ENCODE data around the gene SHC2. TPM values are rescaled to one million over a fixed set of nuclear protein-coding genes. Genes with fewer than 3 reads are reported as not detected.
A peak's percentile ranks its signal among the peaks of the same experiment; 100 is the strongest.
"Not testable (repeated sequence)": the region's sequence is repeated elsewhere in the genome, so short reads cannot be mapped to it uniquely, and the experiment has no call there.

SHC2 gene
- total RNA-seq, 2 experiments from 2014 or later: 0.21 TPM; not detected in 1

DNA sequence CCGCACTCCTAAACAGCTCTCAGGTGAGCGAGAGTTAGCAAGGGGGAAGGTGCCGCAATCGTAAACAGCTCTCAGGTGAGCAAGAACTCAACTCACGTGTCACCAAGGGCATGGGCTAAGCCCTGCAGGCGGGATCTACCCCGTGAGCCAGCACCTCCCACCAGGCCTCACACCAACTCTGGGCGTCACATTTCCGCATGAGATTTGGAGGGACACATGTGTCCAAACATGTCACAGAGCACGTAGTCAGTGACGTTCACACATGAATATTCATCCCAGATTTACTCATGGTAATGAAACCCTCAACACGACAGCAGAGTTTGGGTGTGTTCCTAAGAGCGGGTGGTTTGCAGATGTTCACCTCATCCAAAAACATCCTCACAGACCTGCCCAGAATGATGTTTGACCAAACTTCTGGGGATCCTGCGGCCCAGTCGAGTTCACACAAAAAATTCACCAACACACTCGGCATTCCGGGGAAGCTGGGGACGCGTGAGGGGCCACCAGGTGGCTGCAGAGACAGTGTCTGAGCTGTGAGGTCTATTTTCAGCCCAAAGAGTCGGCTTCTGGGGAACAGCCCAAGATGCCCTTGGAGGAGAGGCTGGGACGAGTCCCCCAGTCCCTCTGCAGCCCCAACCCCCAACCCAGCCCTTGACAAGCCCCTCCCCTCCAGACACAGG, 71.4 kb downstream of the SHC2 start:
- no peak for DNase-seq
- peaks cover 3% of the 10 kb centered on the region for H3K4me1 Mint-ChIP-seq (ENCODE audit: low read depth)
- peaks cover 2% of the 10 kb centered on the region for H3K36me3 Mint-ChIP-seq
- no peak overlapping the region for H3K27ac Mint-ChIP-seq
- H3K4me3 Mint-ChIP-seq: no peak overlapping the region
- CTCF ChIA-PET: no interaction called here
- intact Hi-C loops (cut with micrococcal nuclease): no loop called here
- peaks cover 25% of the 10 kb centered on the region for H3K27me3 Mint-ChIP-seq
- POLR2A ChIA-PET: no interaction called here
- peaks cover 9% of the 10 kb centered on the region for H3K9me3 Mint-ChIP-seq

DNA sequence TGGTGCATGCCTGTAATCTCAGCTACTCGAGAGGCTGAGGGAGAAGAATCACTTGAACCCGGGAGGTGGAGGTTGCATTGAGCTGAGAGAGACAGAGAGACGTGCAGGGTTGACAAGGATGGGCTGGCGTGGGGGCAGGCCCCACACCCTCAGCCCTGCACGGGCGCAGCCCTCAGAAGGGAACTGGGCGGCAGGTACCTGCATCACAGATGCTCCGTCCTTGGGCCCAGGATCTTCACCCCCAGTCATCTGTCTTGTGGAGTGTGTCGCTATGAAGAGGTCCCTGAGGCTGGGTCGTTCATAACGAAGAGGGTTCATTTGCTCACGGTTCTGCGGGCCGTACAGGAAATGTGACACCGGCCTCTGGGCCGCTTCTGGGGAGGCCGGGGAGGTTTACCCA, 72.1 kb downstream of the SHC2 start:
- peaks cover 9% of the 10 kb centered on the region for H3K9me3 Mint-ChIP-seq
- intact Hi-C loops (cut with micrococcal nuclease): no loop called here
- ChIA-PET POLR2A (no interaction called here), CTCF (no interaction called here)
- H3K4me1 Mint-ChIP-seq (ENCODE audit: low read depth): peaks cover 9% of the 10 kb centered on the region
- peaks cover 28% of the 10 kb centered on the region for H3K27me3 Mint-ChIP-seq
- peaks cover 4% of the 10 kb centered on the region for H3K36me3 Mint-ChIP-seq
- H3K4me3 Mint-ChIP-seq: no peak overlapping the region
- no peak for DNase-seq
- no peak overlapping the region for H3K27ac Mint-ChIP-seq

DNA sequence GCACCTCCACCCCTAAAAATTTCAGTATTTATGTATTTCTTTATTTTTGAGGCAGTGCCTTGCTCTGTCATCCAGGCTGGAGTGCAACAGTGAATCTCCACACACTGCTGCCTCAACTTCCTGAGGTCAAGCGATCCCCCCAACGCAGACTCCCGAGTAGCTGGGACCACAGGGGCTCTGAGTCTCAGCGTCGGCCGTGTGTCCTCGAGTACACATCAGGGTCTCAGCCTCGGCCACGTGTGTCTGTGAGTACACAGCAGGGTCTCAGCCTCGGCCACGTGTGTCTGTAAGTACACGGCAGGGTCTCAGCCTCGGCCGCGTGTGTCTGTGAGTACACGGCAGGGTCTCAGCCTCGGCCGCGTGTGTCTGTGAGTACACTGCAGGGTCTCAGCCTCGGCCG, 73.1 kb downstream of the SHC2 start:
- Mint-ChIP-seq H3K27ac (no peak overlapping the region), H3K4me1 (ENCODE audit: low read depth) (peaks cover 18% of the 10 kb centered on the region), H3K4me3 (no peak overlapping the region), H3K9me3 (peaks cover 2% of the 10 kb centered on the region), H3K27me3 (peaks cover 34% of the 10 kb centered on the region), H3K36me3 (peaks cover 4% of the 10 kb centered on the region)
- ChIA-PET POLR2A (no interaction called here), CTCF (interaction anchor here (0.8 kb wide), 1 partner anchor 123 kb away, joined by 3 read pairs; no protein-coding TSS in a partner anchor)
- DNase-seq: no peak
- intact Hi-C loops (cut with micrococcal nuclease): no loop called here

DNA sequence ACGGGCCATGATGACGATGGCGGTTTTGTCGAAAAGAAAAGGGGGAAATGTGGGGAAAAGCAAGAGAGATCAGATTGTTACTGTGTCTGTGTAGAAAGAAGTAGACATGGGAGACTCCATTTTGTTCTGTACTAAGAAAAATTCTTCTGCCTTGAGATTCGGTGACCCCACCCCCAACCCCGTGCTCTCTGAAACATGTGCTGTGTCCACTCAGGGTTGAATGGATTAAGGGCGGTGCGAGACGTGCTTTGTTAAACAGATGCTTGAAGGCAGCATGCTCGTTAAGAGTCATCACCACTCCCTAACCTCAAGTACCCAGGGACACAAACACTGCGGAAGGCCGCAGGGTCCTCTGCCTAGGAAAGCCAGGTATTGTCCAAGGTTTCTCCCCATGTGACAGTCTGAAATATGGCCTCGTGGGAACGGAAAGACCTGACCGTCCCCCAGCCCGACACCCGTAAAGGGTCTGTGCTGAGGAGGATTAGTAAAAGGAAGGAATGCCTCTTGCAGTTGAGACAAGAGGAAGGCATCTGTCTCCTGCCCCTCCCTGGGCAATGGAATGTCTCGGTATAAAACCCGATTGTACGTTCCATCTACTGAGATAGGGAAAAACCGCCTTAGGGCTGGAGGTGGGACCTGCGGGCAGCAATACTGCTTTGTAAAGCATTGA, 74.1 kb downstream of the SHC2 start:
- DNase-seq; CTCF ChIA-PET; intact Hi-C loops (cut with micrococcal nuclease); H3K36me3 Mint-ChIP-seq; POLR2A ChIA-PET; H3K9me3 Mint-ChIP-seq; H3K4me3 Mint-ChIP-seq; H3K27ac Mint-ChIP-seq: not testable (repeated sequence)
- H3K4me1 Mint-ChIP-seq (ENCODE audit: low read depth): peaks cover 24% of the 10 kb centered on the region
- peaks cover 37% of the 10 kb centered on the region for H3K27me3 Mint-ChIP-seq

DNA sequence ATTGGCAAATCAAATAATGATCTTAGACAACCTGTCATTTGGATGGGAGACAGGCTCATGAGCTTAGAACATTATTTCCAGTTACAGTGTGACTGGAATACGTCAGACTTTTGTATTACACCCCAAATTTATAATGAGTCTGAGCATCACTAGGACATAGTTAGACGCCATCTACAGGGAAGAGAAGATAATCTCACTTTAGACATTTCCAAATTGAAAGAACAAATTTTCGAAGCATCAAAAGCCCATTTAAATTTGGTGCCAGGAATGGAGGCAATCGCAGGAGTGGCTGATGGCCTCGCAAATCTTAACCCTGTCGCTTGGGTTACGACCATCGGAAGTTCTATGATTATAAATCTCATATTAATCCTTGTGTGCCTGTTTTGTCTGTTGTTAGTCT, 74.6 kb downstream of the SHC2 start:
- H3K27ac Mint-ChIP-seq; H3K9me3 Mint-ChIP-seq; CTCF ChIA-PET; intact Hi-C loops (cut with micrococcal nuclease); H3K4me3 Mint-ChIP-seq; POLR2A ChIA-PET; DNase-seq; H3K36me3 Mint-ChIP-seq: not testable (repeated sequence)
- Mint-ChIP-seq H3K27me3 (peaks cover 37% of the 10 kb centered on the region), H3K4me1 (ENCODE audit: low read depth) (peaks cover 24% of the 10 kb centered on the region)

DNA sequence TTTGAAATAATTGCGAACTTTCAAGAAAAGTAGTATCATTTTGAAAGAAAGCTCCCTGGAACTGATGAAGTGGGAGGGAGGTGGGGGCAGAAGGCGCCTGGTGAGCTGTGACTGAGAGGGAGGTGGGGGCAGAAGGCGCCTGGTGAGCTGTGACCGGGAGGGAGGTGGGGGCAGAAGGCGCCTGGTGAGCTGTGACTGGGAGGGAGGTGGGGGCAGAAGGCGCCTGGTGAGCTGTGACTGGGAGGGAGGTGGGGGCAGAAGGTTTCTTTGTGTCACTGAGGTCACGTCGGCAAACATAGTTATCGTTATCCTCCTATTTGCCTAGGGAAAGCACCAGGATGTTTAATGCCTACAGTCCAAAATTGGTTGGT, 76.0 kb downstream of the SHC2 start:
- peaks cover 24% of the 10 kb centered on the region for H3K4me1 Mint-ChIP-seq (ENCODE audit: low read depth)
- no peaks in the 10 kb centered on the region for H3K9me3 Mint-ChIP-seq
- H3K36me3 Mint-ChIP-seq: peaks cover 6% of the 10 kb centered on the region
- no peak overlapping the region for H3K27ac Mint-ChIP-seq
- CTCF ChIA-PET: interaction anchor here (1.2 to 1.4 kb wide), 3 partner anchors 13 to 126 kb away, joined by 3 to 5 read pairs (median 3); no protein-coding TSS in a partner anchor
- DNase-seq: peak; percentile 52
- H3K27me3 Mint-ChIP-seq: peaks cover 37% of the 10 kb centered on the region
- H3K4me3 Mint-ChIP-seq: no peak overlapping the region
- POLR2A ChIA-PET: no interaction called here
- intact Hi-C loops (cut with micrococcal nuclease): no loop called here

DNA sequence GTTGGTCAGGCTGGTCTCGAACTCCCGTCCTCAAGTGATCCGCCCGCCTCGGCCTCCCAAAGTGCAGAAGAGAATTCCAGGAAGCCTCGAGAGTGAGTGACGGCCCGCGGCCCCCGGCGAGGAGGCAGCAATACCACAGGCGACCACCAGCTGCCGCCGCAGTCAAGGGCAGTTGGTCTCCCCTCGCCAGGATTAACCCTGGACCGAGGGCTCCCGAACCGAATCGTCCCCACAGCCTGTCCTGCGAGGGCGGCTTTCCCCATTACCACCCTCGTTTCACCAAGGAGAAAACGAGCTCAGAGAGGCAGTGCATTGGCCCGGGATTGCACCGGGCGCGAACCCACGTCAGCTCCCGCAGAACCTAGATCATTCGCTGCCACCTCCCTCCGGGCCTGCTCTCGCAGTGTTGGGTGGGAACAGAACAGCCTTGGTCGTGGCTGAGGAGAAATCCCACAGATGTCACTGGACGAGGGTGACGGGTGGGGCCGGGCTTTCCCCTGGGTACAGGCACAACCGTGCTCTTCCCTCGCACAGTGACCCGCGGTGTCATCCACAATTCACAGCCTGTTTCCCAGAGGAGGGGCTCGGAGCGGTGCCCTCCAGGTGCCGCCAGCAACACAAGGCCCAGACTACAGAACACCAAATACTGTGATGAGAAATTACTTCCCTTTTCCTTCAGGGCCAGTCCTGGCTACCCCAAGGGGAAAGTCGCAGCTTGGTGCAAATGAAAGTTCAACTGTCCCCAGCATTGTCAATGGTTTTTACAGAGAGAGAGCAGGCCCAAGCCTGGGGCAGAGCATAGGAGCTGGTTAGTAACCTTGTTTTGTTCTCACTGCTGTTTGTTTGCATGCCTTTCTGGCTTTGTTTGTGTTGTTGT, 76.7 kb downstream of the SHC2 start:
- POLR2A ChIA-PET: no interaction called here
- H3K4me3 Mint-ChIP-seq: no peak overlapping the region
- peak; percentile 21 for DNase-seq
- peaks cover 34% of the 10 kb centered on the region for H3K27me3 Mint-ChIP-seq
- H3K9me3 Mint-ChIP-seq: no peaks in the 10 kb centered on the region
- intact Hi-C loops (cut with micrococcal nuclease): loop anchor here (2.0 kb wide), 1 partner anchor 123 kb away; the partner anchor contains the start of gene TPGS1
- peaks cover 24% of the 10 kb centered on the region for H3K4me1 Mint-ChIP-seq (ENCODE audit: low read depth)
- peaks cover 6% of the 10 kb centered on the region for H3K36me3 Mint-ChIP-seq
- CTCF ChIA-PET: interaction anchor here (1.2 to 1.4 kb wide), 3 partner anchors 13 to 127 kb away, joined by 3 to 5 read pairs (median 3); no protein-coding TSS in a partner anchor
- H3K27ac Mint-ChIP-seq: no peak overlapping the region

DNA sequence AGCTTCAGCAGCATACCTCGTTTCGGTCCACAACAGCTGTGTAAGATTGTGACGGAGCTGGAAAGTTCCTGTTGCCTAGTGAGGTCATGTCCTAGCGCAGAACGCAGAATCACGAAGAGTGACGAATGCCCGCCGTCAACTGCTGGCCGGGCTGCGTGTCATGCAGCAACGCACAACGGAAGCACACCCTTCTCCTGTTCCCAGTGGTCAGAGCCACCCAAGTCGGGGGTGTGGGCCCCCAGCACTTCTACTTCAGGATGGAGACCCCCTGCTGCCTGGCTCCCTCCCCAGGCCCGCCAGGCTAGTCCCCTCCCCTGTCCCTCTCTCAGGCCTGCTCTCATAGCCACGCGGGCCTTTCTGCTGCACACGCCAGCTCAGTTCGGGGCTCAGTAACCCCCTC, 77.8 kb downstream of the SHC2 start:
- peak overlapping the region; percentile 63 for H3K27ac Mint-ChIP-seq
- intact Hi-C loops (cut with micrococcal nuclease): loop anchor here (2.0 kb wide), 1 partner anchor 124 kb away; the partner anchor contains the start of gene TPGS1
- DNase-seq: no peak
- peaks cover 6% of the 10 kb centered on the region for H3K36me3 Mint-ChIP-seq
- ChIA-PET CTCF (interaction anchor here (1.0 kb wide), 3 partner anchors 124 to 128 kb away, joined by 3 to 6 read pairs (median 5); no protein-coding TSS in a partner anchor), POLR2A (interaction anchor here (0.8 kb wide), 2 partner anchors 40 to 105 kb away, joined by 3 read pairs; no protein-coding TSS in a partner anchor)
- H3K27me3 Mint-ChIP-seq: peaks cover 34% of the 10 kb centered on the region
- peak overlapping the region; percentile 53 for H3K4me3 Mint-ChIP-seq
- H3K4me1 Mint-ChIP-seq (ENCODE audit: low read depth): peaks cover 24% of the 10 kb centered on the region
- no peaks in the 10 kb centered on the region for H3K9me3 Mint-ChIP-seq

DNA sequence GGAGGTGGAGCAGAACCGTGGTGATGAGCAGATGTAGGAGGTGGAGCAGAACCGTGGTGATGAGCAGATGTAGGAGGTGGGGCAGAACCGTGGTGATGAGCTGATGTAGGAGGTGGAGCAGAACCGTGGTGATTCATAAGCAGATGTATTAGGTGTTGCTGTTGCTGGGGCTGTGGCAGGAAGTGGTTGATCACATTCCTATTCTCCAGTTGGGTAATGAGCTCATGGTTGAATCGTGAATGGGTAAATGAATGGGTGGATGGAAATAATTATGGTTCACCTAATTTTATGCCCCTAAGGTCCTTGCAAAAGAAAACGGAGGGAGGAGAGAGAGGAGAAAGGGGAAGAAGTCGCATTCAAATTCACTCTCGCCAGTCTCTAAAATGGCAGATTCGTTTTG, 78.3 kb downstream of the SHC2 start:
- Mint-ChIP-seq H3K27ac (peak overlapping the region; percentile 63), H3K4me3 (peak overlapping the region; percentile 53), H3K27me3 (peaks cover 36% of the 10 kb centered on the region), H3K4me1 (ENCODE audit: low read depth) (peaks cover 24% of the 10 kb centered on the region)
- POLR2A ChIA-PET: interaction anchor here (0.8 kb wide), 2 partner anchors 39 to 105 kb away, joined by 3 read pairs; no protein-coding TSS in a partner anchor
- DNase-seq: peak; percentile 70
- CTCF ChIA-PET: interaction anchor here (1.0 kb wide), 3 partner anchors 124 to 128 kb away, joined by 3 to 6 read pairs (median 5); no protein-coding TSS in a partner anchor
- H3K36me3 Mint-ChIP-seq, H3K9me3 Mint-ChIP-seq: not testable (repeated sequence)
- intact Hi-C loops (cut with micrococcal nuclease): loop anchor here (2.0 kb wide), 1 partner anchor 124 kb away; the partner anchor contains the start of gene TPGS1

DNA sequence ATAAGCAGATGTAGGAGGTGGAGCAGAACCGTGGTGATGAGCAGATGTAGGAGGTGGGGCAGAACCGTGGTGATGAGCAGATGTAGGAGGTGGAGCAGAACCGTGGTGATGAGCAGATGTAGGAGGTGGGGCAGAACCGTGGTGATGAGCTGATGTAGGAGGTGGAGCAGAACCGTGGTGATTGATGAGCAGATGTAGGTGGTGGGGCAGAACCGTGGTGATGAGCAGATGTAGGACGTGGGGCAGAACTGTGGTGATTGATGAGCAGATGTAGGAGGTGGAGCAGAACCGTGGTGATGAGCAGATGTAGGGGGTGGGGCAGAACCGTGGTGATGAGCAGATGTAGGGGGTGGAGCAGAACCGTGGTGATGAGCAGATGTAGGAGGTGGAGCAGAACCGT, 78.9 kb downstream of the SHC2 start:
- H3K36me3 Mint-ChIP-seq, POLR2A ChIA-PET, H3K27ac Mint-ChIP-seq, H3K4me3 Mint-ChIP-seq, H3K9me3 Mint-ChIP-seq: not testable (repeated sequence)
- Mint-ChIP-seq H3K4me1 (ENCODE audit: low read depth) (peaks cover 24% of the 10 kb centered on the region), H3K27me3 (peaks cover 34% of the 10 kb centered on the region)
- intact Hi-C loops (cut with micrococcal nuclease): loop anchor here (2.0 kb wide), 1 partner anchor 125 kb away; the partner anchor contains the start of gene TPGS1
- CTCF ChIA-PET: interaction anchor here (1.0 kb wide), 3 partner anchors 125 to 129 kb away, joined by 3 to 6 read pairs (median 5); no protein-coding TSS in a partner anchor
- peak; percentile 39 for DNase-seq

DNA sequence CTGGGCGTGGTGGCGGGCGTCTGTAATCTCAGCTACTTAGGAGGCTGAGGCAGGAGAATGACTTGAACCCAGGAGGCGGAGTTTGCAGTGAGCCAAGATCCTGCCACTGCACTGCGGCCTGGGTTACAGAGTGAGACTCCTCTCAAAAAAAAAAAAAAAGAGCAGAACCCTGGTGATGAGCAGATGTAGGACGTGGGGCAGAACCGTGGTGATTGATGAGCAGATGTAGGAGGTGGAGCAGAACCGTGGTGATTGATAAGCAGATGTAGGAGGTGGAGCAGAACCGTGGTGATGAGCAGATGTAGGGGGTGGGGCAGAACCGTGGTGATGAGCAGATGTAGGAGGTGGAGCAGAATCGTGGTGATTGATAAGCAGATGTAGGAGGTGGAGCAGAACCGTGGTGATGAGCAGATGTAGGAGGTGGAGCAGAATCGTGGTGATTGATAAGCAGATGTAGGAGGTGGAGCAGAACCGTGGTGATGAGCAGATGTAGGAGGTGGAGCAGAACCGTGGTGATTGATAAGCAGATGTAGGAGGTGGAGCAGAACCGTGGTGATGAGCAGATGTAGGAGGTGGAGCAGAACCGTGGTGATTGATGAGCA, 80.1 kb downstream of the SHC2 start:
- H3K27me3 Mint-ChIP-seq: peaks cover 27% of the 10 kb centered on the region
- intact Hi-C loops (cut with micrococcal nuclease); POLR2A ChIA-PET; H3K36me3 Mint-ChIP-seq; H3K4me3 Mint-ChIP-seq; H3K9me3 Mint-ChIP-seq; H3K27ac Mint-ChIP-seq: not testable (repeated sequence)
- peak; percentile 22 for DNase-seq
- H3K4me1 Mint-ChIP-seq (ENCODE audit: low read depth): peaks cover 24% of the 10 kb centered on the region
- CTCF ChIA-PET: interaction anchor here (0.7 kb wide), 1 partner anchor 130 kb away, joined by 3 read pairs; no protein-coding TSS in a partner anchor

Measured in activated CD4-positive, alpha-beta memory T cell treated with anti-CD3 and anti-CD28 coated beads for 36 hours (primary cell).